GM12878 (cell line): ENCODE results near the gene C9orf78. TPM values are rescaled to one million over a fixed set of nuclear protein-coding genes. Genes with fewer than 3 reads are reported as not detected.

ENCODE experiments used
- ATAC-seq: fragments of 200-7000 bp; cut with Tn5 transposase; 3 replicates; pipeline ENCODE4 v1.9.1; 2020; ENCODE audit warnings: mild to moderate bottlenecking, moderate library complexity
- BruUV-seq: library from RNA; stranded (reverse); fragments of 400-500 nt; replicated peaks from 2 replicates; lab custom pipeline; 2021; lab: Mats Ljungman, UMichigan
- CTCF ChIA-PET: fragments of 300-600 bp; sonication (Branson Sonifier 250); formaldehyde crosslinking; extraction: SDS; loops from one replicate; lab custom pipeline; 2021; ENCODE audit warnings: inconsistent platforms; lab: Yijun Ruan, JAX
- POLR2A ChIA-PET: fragments of 350-600 bp; formaldehyde crosslinking; extraction: SDS; loops from one replicate; lab custom pipeline; 2021; ENCODE audit warnings: inconsistent platforms; lab: Charles Lee
- RAD21 ChIA-PET: fragments of 300-600 bp; sonication (Branson Sonifier 250); formaldehyde crosslinking; loops from one replicate; lab custom pipeline; 2023; ENCODE audit warnings: antibody characterized with exemption; ENCODE audit not compliant: unreplicated experiment; lab: Charles Lee
- SMC1A ChIA-PET: fragments of 300-600 bp; sonication (Branson Sonifier 250); formaldehyde crosslinking; loops from one replicate; lab custom pipeline; 2023; ENCODE audit not compliant: unreplicated experiment, uncharacterized antibody; lab: Charles Lee
- DNase-seq: peaks from one replicate; pipeline ENCODE4 v3.0.0-alpha.2; 2011; ENCODE audit warnings: low read depth, low spot score
- FAIRE-seq: peaks from 3 replicates; lab custom pipeline; 2011; peaks lifted over from hg19 to GRCh38; lab: Jason Lieb, UNC
- H2AFZ ChIP-seq: 2 replicates; pipeline ENCODE4 v1.6.0; 2011; ENCODE audit warnings: low read depth, low read length, control low read depth; ENCODE audit not compliant: control insufficient read depth
- H3K27ac ChIP-seq: 2 replicates; pipeline ENCODE4 v1.5.1; 2011; ENCODE audit warnings: control low read depth; ENCODE audit not compliant: control insufficient read depth, insufficient read depth
- H3K27me3 ChIP-seq, 2 experiments: replicated peaks in 1 of 2; 2 replicates each; pipeline versions ENCODE4 v1.6.0 to v1.6.1; 2011; ENCODE audit warnings: low read length in 1 of 2; ENCODE audit not compliant: control insufficient read depth in 2 of 2, insufficient read depth in 2 of 2
- H3K36me3 ChIP-seq, 2 experiments: 2 replicates each; pipeline ENCODE4 v1.5.1; 2011; ENCODE audit warnings: low read length in 1 of 2; ENCODE audit not compliant: control insufficient read depth in 2 of 2, insufficient read depth in 2 of 2
- H3K4me1 ChIP-seq: 2 replicates; pipeline ENCODE4 v1.6.1; 2011; ENCODE audit warnings: mild to moderate bottlenecking, low read length, moderate library complexity, mixed read lengths; ENCODE audit not compliant: control insufficient read depth, insufficient read depth
- H3K4me2 ChIP-seq: 2 replicates; pipeline ENCODE4 v1.6.0; 2011; ENCODE audit warnings: control low read depth; ENCODE audit not compliant: control insufficient read depth, insufficient read depth
- H3K4me3 ChIP-seq: fragments of 200-600 bp; sonication (generic); 2 replicates; pipeline ENCODE4 v1.5.1; 2016
- H3K79me2 ChIP-seq: 2 replicates; pipeline ENCODE4 v1.6.0; 2011; ENCODE audit warnings: low read length; ENCODE audit not compliant: control insufficient read depth, insufficient read depth
- H3K9ac ChIP-seq: 2 replicates; pipeline ENCODE4 v1.8.0; 2011; ENCODE audit warnings: low read length, control low read depth, mixed read lengths; ENCODE audit not compliant: control insufficient read depth, insufficient read depth
- H3K9me3 ChIP-seq: replicated peaks from 3 replicates; pipeline ENCODE4 v1.5.1; 2011; ENCODE audit warnings: mild to moderate bottlenecking, low read length; ENCODE audit not compliant: control insufficient read depth, insufficient read depth
- H4K20me1 ChIP-seq: 2 replicates; pipeline ENCODE4 v1.6.0; 2011; ENCODE audit not compliant: control insufficient read depth, insufficient read depth
- FOS ChIP-seq: IDR thresholded peaks from 3 replicates; pipeline ENCODE4 v1.6.1; 2011; ENCODE audit warnings: borderline replicate concordance; ENCODE audit not compliant: insufficient read length; ENCODE audit errors: extremely low read depth
- IKZF2 ChIP-seq, 2 experiments: fragments of 450-650 bp; IDR thresholded peaks; 2 replicates each; pipeline ENCODE4 v1.6.1; 2017; ENCODE audit warnings: mild to moderate bottlenecking in 2 of 2, moderate library complexity in 2 of 2
- JUND ChIP-seq: IDR thresholded peaks from 2 replicates; pipeline ENCODE4 v1.6.1; 2012; ENCODE audit warnings: low read depth, mild to moderate bottlenecking, low read length, improper control_type of control experiment, moderate library complexity
- KDM1A ChIP-seq: fragments of 200-600 bp; sonication (generic); IDR thresholded peaks from 2 replicates; pipeline ENCODE4 v1.6.1; 2016; ENCODE audit warnings: borderline replicate concordance
- MEF2B ChIP-seq: fragments of 450-650 bp; IDR thresholded peaks from 2 replicates; pipeline ENCODE4 v1.6.1; 2018; ENCODE audit warnings: mild to moderate bottlenecking, moderate library complexity; ENCODE audit not compliant: partially characterized antibody, poor library complexity, severe bottlenecking
- NFYB ChIP-seq: IDR thresholded peaks from 2 replicates; pipeline ENCODE4 v1.6.1; 2011; ENCODE audit warnings: low read depth, mild to moderate bottlenecking, low read length, improper control_type of control experiment, moderate library complexity; ENCODE audit not compliant: insufficient read depth
- NRF1 ChIP-seq: conservative IDR thresholded peaks from 2 replicates; pipeline ENCODE4 v1.6.1; 2011; ENCODE audit warnings: mild to moderate bottlenecking, low read depth, low read length, improper control_type of control experiment
- POU2F2 ChIP-seq: IDR thresholded peaks from 3 replicates; pipeline ENCODE4 v1.6.1; 2011; ENCODE audit warnings: low read depth, mild to moderate bottlenecking, low read length, borderline replicate concordance
- REST ChIP-seq: IDR thresholded peaks from 2 replicates; pipeline ENCODE4 v1.6.1; 2012; ENCODE audit warnings: mild to moderate bottlenecking, low read depth, low read length
- SMC3 ChIP-seq: IDR thresholded peaks from 2 replicates; pipeline ENCODE4 v1.6.1; 2011; ENCODE audit warnings: low read length, improper control_type of control experiment, borderline replicate concordance
- SRF ChIP-seq, 2 experiments: IDR thresholded peaks; 2 replicates each; pipeline ENCODE4 v1.6.1; 2011; ENCODE audit warnings: low read depth in 2 of 2, low read length in 2 of 2, mild to moderate bottlenecking in 1 of 2, moderate library complexity in 1 of 2
- TARDBP ChIP-seq: IDR thresholded peaks from 2 replicates; pipeline ENCODE4 v1.6.1; 2016; ENCODE audit warnings: borderline replicate concordance
- ZBTB4 ChIP-seq: fragments of 450-650 bp; formaldehyde crosslinking; IDR thresholded peaks from 2 replicates; pipeline ENCODE4 v1.4.0; 2022; ENCODE audit warnings: mild to moderate bottlenecking, moderate library complexity
- WGBS: methylation state at CpG from one replicate; pipeline ENCODE4 v1.1.6; 2016; ENCODE audit warnings: low lambda C conversion rate; ENCODE audit not compliant: insufficient replicate concordance, insufficient coverage; ENCODE audit errors: missing lambda C conversion rate; 5-methylcytosine and 5-hydroxymethylcytosine counted together
- in situ Hi-C: fragments of 300-500 bp; cut with MboI; formaldehyde crosslinking; loops from 9 replicates; pipeline ENCODE4 v1.14.3; 2018; ENCODE audit warnings: mixed read lengths
- intact Hi-C: fragments of 100-400 bp; cut with micrococcal nuclease; formaldehyde crosslinking; loops from one replicate; pipeline ENCODE4 v1.14.2; 2022; ENCODE audit not compliant: unreplicated experiment
- polyA plus RNA-seq, 11 experiments: library from polyadenylated mRNA; depleted of rRNA in 4 of 11; unstranded in 6 of 11; stranded (reverse) in 5 of 11; fragments of >200 nt; fragmentation: Nextera tagmentation in 4 of 11; fragmentation: Illumina TruSeq in 1 of 11; extraction: Ambion mirVana in 4 of 11; extraction: Trizol in 1 of 11; gene quantifications; 1 replicate in 1 of 11; 2 replicates in 10 of 11; pipeline versions ENCODE4 v1.2.1 to v1.2.3, GENCODE V29; 2011 to 2016; ENCODE audit warnings: inconsistent platforms in 2 of 11, missing spikeins in 2 of 11, low read depth in 1 of 11
- total RNA-seq, 4 experiments: library from RNA; depleted of rRNA in 3 of 4; stranded (reverse); fragments of >200 nt in 3 of 4; fragmentation: Illumina TruSeq in 1 of 4; extraction: Trizol in 1 of 4; gene quantifications; 2 replicates each; pipeline versions ENCODE4 v1.2.1 to v1.2.3, GENCODE V29; 2013 to 2021
- TF ChIP-seq, protein P1 (sequence below): fragments of 450-650 bp; IDR thresholded peaks from 2 replicates; pipeline ENCODE4 v1.6.1; 2017; ENCODE audit warnings: antibody characterized with exemption, mild to moderate bottlenecking, moderate library complexity

Gene C9orf78
- total and polyA plus RNA-seq, 10 of the 15 experiments (the other 5 are each of a cell fraction or from before 2014, with no cell fraction given): 23.0 to 60.9 (median 47.5) TPM

DNA sequence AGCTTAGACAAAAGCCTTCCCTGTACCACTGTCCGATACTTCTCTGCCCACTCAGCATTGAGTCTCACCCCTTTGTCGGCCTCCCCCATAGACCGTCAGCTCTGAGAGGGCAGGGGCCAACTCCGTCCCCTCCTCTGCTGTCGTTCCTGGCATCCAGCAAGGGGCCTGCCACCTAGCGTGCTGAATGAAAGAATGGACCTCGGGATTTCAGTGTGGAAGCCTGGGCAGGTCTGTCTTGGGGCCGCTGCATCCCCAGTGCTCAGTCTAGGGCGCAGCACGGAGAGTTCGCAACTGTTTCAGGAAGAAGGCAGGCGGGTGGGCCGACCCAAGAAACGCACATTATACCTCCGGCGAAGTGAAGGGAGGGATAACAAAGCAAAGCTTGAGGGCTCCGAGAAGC lies 33.6 kb downstream of the C9orf78 start:
- no peak for TF ChIP-seq ZBTB4
- TF ChIP-seq NRF1: no peak
- no peak for TF ChIP-seq JUND
- no peak for TF ChIP-seq KDM1A
- TF ChIP-seq FOS: no peak
- no peak for TF ChIP-seq NFYB
- TF ChIP-seq IKZF2 (IDR thresholded peaks at IDR 0.05): no peak
- no peak for TF ChIP-seq REST
- no peak for TF ChIP-seq SRF (IDR thresholded peaks at IDR 0.05; ENCODE audit: low read depth in 2 of 2, low read length in 2 of 2)
- TF ChIP-seq, protein P1, sequence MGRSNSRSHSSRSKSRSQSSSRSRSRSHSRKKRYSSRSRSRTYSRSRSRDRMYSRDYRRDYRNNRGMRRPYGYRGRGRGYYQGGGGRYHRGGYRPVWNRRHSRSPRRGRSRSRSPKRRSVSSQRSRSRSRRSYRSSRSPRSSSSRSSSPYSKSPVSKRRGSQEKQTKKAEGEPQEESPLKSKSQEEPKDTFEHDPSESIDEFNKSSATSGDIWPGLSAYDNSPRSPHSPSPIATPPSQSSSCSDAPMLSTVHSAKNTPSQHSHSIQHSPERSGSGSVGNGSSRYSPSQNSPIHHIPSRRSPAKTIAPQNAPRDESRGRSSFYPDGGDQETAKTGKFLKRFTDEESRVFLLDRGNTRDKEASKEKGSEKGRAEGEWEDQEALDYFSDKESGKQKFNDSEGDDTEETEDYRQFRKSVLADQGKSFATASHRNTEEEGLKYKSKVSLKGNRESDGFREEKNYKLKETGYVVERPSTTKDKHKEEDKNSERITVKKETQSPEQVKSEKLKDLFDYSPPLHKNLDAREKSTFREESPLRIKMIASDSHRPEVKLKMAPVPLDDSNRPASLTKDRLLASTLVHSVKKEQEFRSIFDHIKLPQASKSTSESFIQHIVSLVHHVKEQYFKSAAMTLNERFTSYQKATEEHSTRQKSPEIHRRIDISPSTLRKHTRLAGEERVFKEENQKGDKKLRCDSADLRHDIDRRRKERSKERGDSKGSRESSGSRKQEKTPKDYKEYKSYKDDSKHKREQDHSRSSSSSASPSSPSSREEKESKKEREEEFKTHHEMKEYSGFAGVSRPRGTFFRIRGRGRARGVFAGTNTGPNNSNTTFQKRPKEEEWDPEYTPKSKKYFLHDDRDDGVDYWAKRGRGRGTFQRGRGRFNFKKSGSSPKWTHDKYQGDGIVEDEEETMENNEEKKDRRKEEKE: no peak
- TF ChIP-seq SMC3: no peak
- TF ChIP-seq MEF2B: no peak
- TF ChIP-seq POU2F2: no peak
- TF ChIP-seq TARDBP: no peak
- Histone ChIP-seq H3K27me3 (no peaks in the 10 kb centered on the region), H3K4me3 (no peak overlapping the region), H3K36me3 (no peaks in the 10 kb centered on the region), H4K20me1 (no peaks in the 10 kb centered on the region), H3K9ac (no peak overlapping the region), H3K4me1 (0 out of 2 replicates have a peak, but pooled peaks cover 3% of the 10 kb centered on the region), H3K27ac (no peak overlapping the region), H2AFZ (no peak overlapping the region), H3K9me3 (no peaks in the 10 kb centered on the region), H3K79me2 (peaks cover 12% of the 10 kb centered on the region), H3K4me2 (no peak overlapping the region)
- FAIRE-seq: no peak
- no TSS peak for BruUV-seq
- 73% methylated on average over 17 of the region's 17 CpGs for WGBS
- CTCF ChIA-PET: no interaction called here
- no peak for DNase-seq
- POLR2A ChIA-PET: interaction anchor here (0.6 to 1.1 kb wide), 2 partner anchors 106 to 222 kb away, joined by 3 read pairs; no protein-coding TSS in a partner anchor
- SMC1A ChIA-PET: interaction anchor here (0.6 kb wide), 1 partner anchor 36 kb away, joined by 3 read pairs; no protein-coding TSS in a partner anchor
- intact Hi-C loops (no loop called here), in situ Hi-C loops (no loop called here)
- RAD21 ChIA-PET: interaction anchor here (0.6 kb wide), 1 partner anchor 75 kb away, joined by 3 read pairs; no protein-coding TSS in a partner anchor
- ATAC-seq: no peak
